Ishikawa (cell line): ENCODE measurements around the gene CDX1.

ENCODE experiments used
- CEBPB ChIP-seq: IDR thresholded peaks from 2 replicates; pipeline ENCODE4 v1.6.1; 2012
- CREB1 ChIP-seq: IDR thresholded peaks from 2 replicates; pipeline ENCODE4 v1.6.1; 2012; ENCODE audit warnings: low read depth
- EGR1 ChIP-seq: IDR thresholded peaks from 2 replicates; pipeline ENCODE4 v1.6.1; 2012
- MAX ChIP-seq: IDR thresholded peaks from 2 replicates; pipeline ENCODE4 v1.6.1; 2012
- RAD21 ChIP-seq: IDR thresholded peaks from 2 replicates; pipeline ENCODE4 v1.6.1; 2012; ENCODE audit warnings: low read depth
- REST ChIP-seq: IDR thresholded peaks from 2 replicates; pipeline ENCODE4 v1.6.1; 2012; ENCODE audit warnings: low read depth, mild to moderate bottlenecking

GRCh38 chr5:150203832-150204589 is 37.4 kb downstream of the CDX1 start:
- no peak for TF ChIP-seq RAD21
- TF ChIP-seq CEBPB = no peak
- no peak for TF ChIP-seq CREB1
- no peak for TF ChIP-seq EGR1
- no peak for TF ChIP-seq MAX
- no peak for TF ChIP-seq REST
